Stomach (tissue), 4 donors: ENCODE data around the gene SMIM17.

Experiments used
- CTCF ChIP-seq, 7 experiments: fragments of 450-650 bp in 4 of 7; fragments of 200-600 bp in 3 of 7; sonication (generic) in 3 of 7; IDR thresholded peaks; one replicate each; pipeline ENCODE4 v1.5.1; 2016 to 2019; ENCODE audit warnings: antibody characterized with exemption in 7 of 7, control low read depth in 2 of 7, mild to moderate bottlenecking in 1 of 7
- POLR2A ChIP-seq, 4 donors: fragments of 450-650 bp; IDR thresholded peaks; one replicate each; pipeline ENCODE4 v1.6.1; 2016; ENCODE audit warnings: antibody characterized with exemption in 4 of 4, control low read depth in 2 of 4, mild to moderate bottlenecking in 1 of 4, moderate library complexity in 1 of 4

DNA sequence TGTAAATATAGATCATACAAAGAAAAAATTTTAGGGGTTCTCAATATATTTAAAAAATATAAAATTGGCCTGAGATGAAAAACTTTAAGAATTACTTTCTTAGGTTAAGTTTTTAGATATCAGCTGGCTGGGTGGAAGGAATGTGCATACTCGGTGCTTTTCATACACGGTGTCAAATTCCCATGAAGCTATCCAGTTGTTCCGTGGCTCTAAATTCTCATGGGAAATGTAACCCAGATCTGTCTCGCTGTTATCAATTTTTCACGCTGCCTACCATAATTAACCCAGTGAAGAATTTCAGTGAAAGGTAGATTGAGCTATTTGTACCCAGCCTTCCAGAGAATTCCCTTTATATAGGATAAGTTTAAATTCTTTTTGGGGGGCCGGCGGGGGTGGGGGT, 40.2 kb downstream of the SMIM17 start:
- TF ChIP-seq CTCF (IDR thresholded peaks at IDR 0.05): no peak
- no peak for TF ChIP-seq POLR2A (IDR thresholded peaks at IDR 0.05)
